HFF-Myc (cell line): ENCODE data around the gene KIAA0040.

Source experiments
- DNase-seq: peaks from one replicate; pipeline ENCODE4 v3.0.0-alpha.2; 2011; ENCODE audit warnings: low read depth; ENCODE audit errors: extremely low read depth
- H3K4me3 ChIP-seq: replicated peaks from 2 replicates; pipeline ENCODE4 v1.5.1; 2011; ENCODE audit warnings: low read depth, mild to moderate bottlenecking, control low read depth, low read length
- TF ChIP-seq, protein P1 (sequence below): IDR thresholded peaks from 2 replicates; pipeline ENCODE4 v1.5.1; 2012; ENCODE audit warnings: mild to moderate bottlenecking, low read depth, low read length, control low read depth; ENCODE audit errors: missing control alignments

Gene KIAA0040

DNA sequence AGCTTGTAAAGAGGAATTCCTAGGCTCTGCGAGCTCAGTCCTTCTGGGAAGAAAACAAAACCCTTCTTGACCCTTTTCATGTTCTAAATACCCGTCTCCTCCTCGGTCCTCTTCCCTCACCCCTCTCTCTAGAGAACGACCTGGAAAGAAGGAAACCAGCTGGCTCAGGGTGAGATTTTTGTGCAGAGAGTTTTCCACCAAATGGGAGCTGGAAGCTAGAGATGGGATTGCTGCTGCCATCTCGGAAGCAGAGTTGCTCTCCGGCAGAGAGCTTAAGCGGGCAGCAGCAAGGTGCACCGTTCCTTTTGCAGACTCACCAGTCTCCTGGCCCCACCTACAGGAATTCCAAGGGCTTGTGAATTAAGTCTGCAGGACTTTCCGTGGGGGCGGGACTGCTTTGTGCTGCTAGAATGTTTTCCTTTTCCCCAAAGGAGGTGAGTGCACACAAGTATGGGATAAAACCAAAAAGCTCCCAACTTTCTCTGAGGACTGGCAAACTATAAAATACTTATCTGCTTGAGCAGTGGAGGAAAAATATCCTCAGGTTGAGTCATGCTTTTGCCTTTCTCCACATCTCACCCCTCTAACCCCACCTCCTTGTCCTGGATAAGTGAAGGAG lies 29.1 kb upstream of the KIAA0040 start:
- TF ChIP-seq, protein P1, sequence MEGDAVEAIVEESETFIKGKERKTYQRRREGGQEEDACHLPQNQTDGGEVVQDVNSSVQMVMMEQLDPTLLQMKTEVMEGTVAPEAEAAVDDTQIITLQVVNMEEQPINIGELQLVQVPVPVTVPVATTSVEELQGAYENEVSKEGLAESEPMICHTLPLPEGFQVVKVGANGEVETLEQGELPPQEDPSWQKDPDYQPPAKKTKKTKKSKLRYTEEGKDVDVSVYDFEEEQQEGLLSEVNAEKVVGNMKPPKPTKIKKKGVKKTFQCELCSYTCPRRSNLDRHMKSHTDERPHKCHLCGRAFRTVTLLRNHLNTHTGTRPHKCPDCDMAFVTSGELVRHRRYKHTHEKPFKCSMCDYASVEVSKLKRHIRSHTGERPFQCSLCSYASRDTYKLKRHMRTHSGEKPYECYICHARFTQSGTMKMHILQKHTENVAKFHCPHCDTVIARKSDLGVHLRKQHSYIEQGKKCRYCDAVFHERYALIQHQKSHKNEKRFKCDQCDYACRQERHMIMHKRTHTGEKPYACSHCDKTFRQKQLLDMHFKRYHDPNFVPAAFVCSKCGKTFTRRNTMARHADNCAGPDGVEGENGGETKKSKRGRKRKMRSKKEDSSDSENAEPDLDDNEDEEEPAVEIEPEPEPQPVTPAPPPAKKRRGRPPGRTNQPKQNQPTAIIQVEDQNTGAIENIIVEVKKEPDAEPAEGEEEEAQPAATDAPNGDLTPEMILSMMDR = no peak
- no peak for DNase-seq
- H3K4me3 ChIP-seq = no peak overlapping the region

DNA sequence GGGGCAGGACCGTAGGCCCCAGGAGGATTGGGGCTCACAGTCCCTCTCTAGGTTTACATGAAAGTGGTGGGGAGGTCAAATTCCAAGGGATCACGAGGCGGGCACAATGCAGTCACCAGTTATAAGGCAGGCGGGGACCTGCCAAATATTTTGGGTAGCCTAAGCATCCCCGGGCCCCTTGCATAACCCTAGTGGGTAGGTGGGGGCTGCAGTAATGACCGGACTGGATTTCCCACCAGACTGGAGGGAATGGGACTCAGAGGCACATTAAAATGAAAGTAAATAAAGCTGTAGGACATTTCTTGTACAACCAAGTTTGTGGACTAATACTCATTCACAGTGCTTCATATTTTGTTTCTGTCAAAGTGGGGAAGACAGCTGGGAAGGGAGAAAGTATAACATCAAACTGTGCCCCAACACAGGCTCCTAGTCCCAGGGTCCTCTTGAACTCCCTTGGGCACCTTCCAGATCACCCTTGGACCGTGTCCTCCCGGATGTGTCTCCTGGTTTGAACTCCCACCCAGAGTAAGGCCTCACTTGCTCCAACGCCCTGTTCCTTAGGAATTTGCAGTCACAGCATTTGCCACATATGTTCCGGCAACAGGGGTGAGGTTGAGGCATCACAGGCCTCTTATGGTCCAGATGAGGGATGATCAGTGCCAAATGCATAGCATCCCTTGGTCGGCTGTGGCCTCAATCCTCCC lies 28.4 kb upstream of the KIAA0040 start:
- no peak overlapping the region for H3K4me3 ChIP-seq
- DNase-seq = no peak

DNA sequence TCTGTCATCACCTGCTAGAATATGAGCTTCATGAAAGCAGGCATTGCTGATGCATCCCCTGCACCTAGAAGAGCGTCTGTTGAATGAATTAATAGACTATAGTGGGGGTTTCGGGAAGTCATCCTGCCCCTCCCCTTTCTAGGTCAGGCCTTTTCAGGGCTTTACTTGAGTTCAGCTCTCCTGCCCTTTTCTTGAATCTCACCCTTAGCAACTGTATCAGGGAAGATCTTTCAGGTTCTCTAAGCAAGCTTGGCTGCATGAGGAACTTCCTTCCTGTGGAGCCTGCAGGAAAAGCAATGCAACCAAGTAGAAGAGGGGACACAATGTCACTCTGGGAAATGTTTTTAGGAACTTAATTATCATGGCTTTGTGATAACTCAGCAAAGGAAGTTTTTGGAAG lies 27.2 kb upstream of the KIAA0040 start:
- no peak for DNase-seq
- TF ChIP-seq, protein P1 = no peak

More for the DNA sequence above, 28.4 kb upstream of the KIAA0040 start:
- TF ChIP-seq, protein P1 = no peak

DNA sequence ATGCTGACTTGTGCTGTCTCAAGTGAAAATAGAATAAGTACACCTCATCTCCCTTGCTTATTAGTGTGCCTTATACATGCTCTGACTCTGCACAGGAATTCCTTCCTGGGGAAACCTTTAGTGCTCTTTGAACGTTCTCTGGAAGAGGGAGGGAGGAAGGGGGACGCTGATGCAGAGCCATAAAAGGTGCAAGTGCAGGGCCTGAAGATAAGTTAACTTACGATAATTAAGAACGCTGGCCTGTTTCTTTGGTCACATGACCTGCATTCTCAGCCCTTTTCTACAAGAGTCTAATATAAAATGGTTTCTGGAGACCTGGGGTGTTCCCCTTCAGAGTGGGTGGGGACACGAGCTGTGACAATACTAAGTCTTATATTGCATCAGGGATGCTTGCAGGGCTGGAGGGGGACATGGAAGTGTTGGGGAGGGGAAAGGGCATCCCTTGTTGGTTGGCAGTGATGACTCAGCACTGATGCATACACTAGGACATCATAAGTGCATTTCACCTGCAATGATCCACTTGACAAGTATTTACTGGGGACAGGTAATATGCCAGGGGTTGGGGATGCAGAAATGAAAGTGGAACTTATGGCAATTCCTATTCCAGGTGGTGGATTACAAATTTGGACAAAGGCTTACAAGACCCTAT lies 26.3 kb upstream of the KIAA0040 start:
- H3K4me3 ChIP-seq = no peak overlapping the region
- DNase-seq = no peak
- TF ChIP-seq, protein P1 = no peak

More for the DNA sequence above, 27.2 kb upstream of the KIAA0040 start:
- no peak overlapping the region for H3K4me3 ChIP-seq

DNA sequence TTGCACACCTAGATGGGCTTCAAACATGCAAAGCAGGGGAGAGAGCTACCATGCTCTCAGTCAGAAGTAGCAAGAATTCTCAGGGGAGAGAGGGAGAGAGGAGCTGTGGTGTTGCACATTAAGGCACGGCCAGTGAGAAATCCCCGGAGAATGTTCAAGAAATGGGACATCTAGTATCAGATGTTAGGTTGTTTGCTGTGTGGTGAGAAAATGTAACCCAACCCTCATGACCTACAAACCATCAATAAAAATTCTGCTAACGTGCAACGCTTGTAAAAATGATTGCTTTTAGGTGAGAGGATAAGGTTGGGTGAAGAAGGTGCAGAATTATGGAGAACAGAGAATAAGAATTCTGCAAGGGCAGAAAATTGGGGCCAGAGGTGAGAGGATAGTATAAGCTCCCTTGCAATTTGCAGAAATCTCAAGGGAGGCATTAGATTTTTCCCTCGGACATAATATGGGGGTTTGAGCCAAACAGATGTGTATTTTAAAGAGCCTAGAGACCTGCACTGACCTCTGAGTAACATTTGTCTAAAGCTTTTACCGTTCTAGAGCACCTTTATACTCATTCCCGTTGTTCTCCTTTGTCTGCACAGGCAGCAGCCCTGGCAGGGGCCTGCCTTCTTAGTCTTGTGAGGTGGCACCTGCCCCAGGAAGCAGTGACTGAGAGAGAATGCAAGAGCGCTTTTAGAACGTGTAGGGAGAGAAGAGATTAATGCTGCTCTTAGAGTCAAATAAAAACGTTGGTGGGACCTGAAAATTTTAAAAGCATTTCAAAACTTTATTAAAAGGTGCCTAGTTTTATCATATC lies 25.4 kb upstream of the KIAA0040 start:
- no peak for DNase-seq
- no peak overlapping the region for H3K4me3 ChIP-seq
- TF ChIP-seq, protein P1 = no peak

DNA sequence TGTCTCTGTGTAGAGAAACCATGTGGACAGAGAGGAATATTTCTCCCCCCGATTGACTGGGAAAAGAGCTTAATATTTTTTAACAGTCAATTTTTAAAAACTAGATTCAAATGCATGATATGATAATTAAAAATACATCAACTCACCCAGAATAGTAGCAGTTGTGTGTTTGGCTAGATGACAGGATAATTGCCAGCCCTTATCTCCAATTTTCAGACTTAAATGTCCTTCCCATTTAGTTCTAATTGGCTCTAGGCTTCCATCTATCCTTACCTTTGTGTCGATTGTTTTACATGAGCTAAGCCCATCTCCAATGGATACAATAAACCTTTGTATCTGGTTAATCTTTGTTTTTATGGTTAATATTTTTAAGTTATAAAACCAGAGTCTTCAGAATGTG lies 23.9 kb upstream of the KIAA0040 start:
- no peak overlapping the region for H3K4me3 ChIP-seq
- TF ChIP-seq, protein P1 = no peak
- DNase-seq = no peak
